ENCODE results near the gene SPATA17.

Gene SPATA17

DNA sequence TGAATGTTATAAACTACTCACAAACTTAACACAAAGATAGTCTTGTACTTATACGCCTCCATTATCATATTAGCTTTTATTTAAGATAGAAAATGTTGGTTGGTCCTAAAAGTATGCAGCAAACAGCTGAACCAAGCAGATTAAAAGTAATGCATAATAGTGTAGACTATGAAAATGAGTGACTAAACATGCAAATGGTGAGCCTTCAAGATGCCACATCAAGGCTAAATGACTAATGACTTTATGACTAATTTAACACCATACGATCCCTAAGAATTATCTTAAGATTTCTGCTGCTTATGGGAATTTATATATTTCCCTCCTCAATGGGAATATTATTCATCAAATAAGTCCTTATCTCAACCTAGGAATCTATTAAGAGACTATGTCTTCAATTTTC lies 4.8 kb upstream of the SPATA17 start:
- Histone ChIP-seq H3K9ac (no peak overlapping the region), H3K4me3 (IDR thresholded peaks at IDR 0.05; ENCODE audit: insufficient read depth, low read depth, low read length) (no peak overlapping the region), H2AFZ (ENCODE audit: low read depth) (no peak overlapping the region), H3K79me2 (ENCODE audit: insufficient read depth, low read depth) (peaks cover 92% of the 10 kb centered on the region), H3K4me1 (ENCODE audit: low read depth, poor library complexity, severe bottlenecking) (peaks cover 46% of the 10 kb centered on the region), H3K4me2 (no peak overlapping the region), H3K36me3 (ENCODE audit: insufficient read depth) (no peaks in the 10 kb centered on the region), H4K20me1 (ENCODE audit: insufficient read depth) (no peaks in the 10 kb centered on the region), H3K27ac (no peak overlapping the region), H3K27me3 (ENCODE audit: insufficient read depth, low read depth) (no peaks in the 10 kb centered on the region)
- TF ChIP-seq, protein P1, sequence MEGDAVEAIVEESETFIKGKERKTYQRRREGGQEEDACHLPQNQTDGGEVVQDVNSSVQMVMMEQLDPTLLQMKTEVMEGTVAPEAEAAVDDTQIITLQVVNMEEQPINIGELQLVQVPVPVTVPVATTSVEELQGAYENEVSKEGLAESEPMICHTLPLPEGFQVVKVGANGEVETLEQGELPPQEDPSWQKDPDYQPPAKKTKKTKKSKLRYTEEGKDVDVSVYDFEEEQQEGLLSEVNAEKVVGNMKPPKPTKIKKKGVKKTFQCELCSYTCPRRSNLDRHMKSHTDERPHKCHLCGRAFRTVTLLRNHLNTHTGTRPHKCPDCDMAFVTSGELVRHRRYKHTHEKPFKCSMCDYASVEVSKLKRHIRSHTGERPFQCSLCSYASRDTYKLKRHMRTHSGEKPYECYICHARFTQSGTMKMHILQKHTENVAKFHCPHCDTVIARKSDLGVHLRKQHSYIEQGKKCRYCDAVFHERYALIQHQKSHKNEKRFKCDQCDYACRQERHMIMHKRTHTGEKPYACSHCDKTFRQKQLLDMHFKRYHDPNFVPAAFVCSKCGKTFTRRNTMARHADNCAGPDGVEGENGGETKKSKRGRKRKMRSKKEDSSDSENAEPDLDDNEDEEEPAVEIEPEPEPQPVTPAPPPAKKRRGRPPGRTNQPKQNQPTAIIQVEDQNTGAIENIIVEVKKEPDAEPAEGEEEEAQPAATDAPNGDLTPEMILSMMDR (conservative IDR thresholded peaks at IDR 0.05; ENCODE audit: low read depth, low read length) = no peak

DNA sequence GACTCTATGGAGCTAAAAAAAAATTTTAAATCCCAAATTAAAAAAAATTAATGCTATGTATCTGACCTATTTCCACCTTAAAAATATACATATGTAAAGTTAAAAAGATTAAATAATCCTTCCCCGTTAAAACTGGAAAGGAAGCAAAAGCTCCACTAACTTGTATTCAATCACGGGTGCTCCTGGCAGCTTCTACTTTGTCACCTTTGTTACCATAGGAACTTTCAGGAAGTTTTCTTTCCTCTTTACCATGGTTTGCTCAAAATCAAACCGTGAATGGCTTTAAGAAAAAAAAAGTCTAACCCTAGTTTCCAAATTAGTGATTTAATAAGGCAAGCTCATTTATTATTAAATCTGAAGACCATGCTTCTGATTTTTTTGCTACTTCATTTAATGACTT lies 3.7 kb upstream of the SPATA17 start:
- Histone ChIP-seq H3K27me3 (ENCODE audit: insufficient read depth, low read depth) (no peaks in the 10 kb centered on the region), H3K4me1 (ENCODE audit: low read depth, poor library complexity, severe bottlenecking) (peaks cover 40% of the 10 kb centered on the region), H3K4me3 (IDR thresholded peaks at IDR 0.05; ENCODE audit: insufficient read depth, low read depth, low read length) (no peak overlapping the region), H3K79me2 (ENCODE audit: insufficient read depth, low read depth) (peaks cover 83% of the 10 kb centered on the region), H3K27ac (no peak overlapping the region), H3K4me2 (no peak overlapping the region), H2AFZ (ENCODE audit: low read depth) (no peak overlapping the region), H4K20me1 (ENCODE audit: insufficient read depth) (no peaks in the 10 kb centered on the region), H3K36me3 (ENCODE audit: insufficient read depth) (no peaks in the 10 kb centered on the region), H3K9ac (no peak overlapping the region)
- TF ChIP-seq, protein P1 (conservative IDR thresholded peaks at IDR 0.05; ENCODE audit: low read depth, low read length) = no peak

DNA sequence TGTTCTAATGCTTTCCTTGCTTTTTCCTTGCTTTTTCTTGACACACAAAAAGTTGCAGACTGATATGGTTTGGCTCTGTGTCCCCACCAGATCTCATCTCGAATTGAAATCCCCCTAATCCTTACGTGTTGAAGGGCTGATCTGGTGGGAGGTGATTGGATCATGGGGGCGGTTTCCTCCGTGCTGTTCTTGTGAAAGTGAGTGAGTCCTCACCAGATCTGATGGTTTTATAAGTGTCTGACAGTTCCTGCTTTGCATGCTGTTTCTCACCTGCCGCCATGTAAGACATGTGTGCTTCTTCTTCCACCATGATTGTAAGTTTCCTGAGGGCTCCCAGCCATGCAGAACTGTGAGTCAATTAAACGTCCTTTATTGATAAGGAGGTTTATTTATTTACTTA lies 11.3 kb downstream of the SPATA17 start:
- Histone ChIP-seq H3K4me1 (ENCODE audit: low read depth, poor library complexity, severe bottlenecking) (no peaks in the 10 kb centered on the region), H3K79me2 (ENCODE audit: insufficient read depth, low read depth) (no peaks in the 10 kb centered on the region), H3K27ac (no peak overlapping the region), H4K20me1 (ENCODE audit: insufficient read depth) (no peaks in the 10 kb centered on the region), H3K4me2 (no peak overlapping the region), H3K27me3 (ENCODE audit: insufficient read depth, low read depth) (no peaks in the 10 kb centered on the region), H3K4me3 (IDR thresholded peaks at IDR 0.05; ENCODE audit: insufficient read depth, low read depth, low read length) (no peak overlapping the region), H2AFZ (ENCODE audit: low read depth) (no peak overlapping the region), H3K9ac (no peak overlapping the region), H3K36me3 (ENCODE audit: insufficient read depth) (no peaks in the 10 kb centered on the region)
- TF ChIP-seq, protein P1 (conservative IDR thresholded peaks at IDR 0.05; ENCODE audit: low read depth, low read length) = no peak

DNA sequence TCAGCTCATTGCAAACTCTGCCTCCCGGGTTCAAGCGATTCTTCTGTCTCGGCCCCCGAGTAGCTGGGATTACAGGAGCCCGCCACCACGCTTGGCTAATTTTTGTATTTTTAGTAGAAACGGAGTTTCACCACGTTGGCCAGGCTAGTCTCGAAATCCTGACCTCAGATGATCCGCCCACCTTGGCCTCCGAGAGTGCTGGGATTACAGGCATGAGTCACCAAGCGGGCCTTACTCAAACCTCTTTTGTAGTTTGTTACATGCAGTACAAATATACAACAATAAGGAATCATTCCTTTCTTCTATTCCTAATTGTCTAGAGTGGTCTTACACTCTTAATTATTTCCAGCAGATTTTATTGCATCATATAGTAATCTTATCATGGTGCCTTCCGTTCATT lies 16.6 kb downstream of the SPATA17 start:
- Histone ChIP-seq H3K27ac (no peak overlapping the region), H4K20me1 (ENCODE audit: insufficient read depth) (no peaks in the 10 kb centered on the region), H3K27me3 (ENCODE audit: insufficient read depth, low read depth) (no peaks in the 10 kb centered on the region), H2AFZ (ENCODE audit: low read depth) (no peak overlapping the region), H3K4me1 (ENCODE audit: low read depth, poor library complexity, severe bottlenecking) (no peaks in the 10 kb centered on the region), H3K4me3 (IDR thresholded peaks at IDR 0.05; ENCODE audit: insufficient read depth, low read depth, low read length) (no peak overlapping the region), H3K9ac (no peak overlapping the region), H3K79me2 (ENCODE audit: insufficient read depth, low read depth) (no peaks in the 10 kb centered on the region), H3K36me3 (ENCODE audit: insufficient read depth) (no peaks in the 10 kb centered on the region), H3K4me2 (no peak overlapping the region)
- TF ChIP-seq, protein P1 (conservative IDR thresholded peaks at IDR 0.05; ENCODE audit: low read depth, low read length) = no peak

Data from KMS-11 (cell line).